HG03558 (cell line): ENCODE measurements around the gene UTF1.

Experiments
- ATAC-seq: cut with Tn5 transposase; IDR thresholded peaks from one replicate; pipeline ENCODE4 v1.9.1; 2021; ENCODE audit warnings: moderate number of reproducible peaks; ENCODE audit not compliant: unreplicated experiment; ENCODE audit errors: extremely low read depth

Gene UTF1

DNA sequence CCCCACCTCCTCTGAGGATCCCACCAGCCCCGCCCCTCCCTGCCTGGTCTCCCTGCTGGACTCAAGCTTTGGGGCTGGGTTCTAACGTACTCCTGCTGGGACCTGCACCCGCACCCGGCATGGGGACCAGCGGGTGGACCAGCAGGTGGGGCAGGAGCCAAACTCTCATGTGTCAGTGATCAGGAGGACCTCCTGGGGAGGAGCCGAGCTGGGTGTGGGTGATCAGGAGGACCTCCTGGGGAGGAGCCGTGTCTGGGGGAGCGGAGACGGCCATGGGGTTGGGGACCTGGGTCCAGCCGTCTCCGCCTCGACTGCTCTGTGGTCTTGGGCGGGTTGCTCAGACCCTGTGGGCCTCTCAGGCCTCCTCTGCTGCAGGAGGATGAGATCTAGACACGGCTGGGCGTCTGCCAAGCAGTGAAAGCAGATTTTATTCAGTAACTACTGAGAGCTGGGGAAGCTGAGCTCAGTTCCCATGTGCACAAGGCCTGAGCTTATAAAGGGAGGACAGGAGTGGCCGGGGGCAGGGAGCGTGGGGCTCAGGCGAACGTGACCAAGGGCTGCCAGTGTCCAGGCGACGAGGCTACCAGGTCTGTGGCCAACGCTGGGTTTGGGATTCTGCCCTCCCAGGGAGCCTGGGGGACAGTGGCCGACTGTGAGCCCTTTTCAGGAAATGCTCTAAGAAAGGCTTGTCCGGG is 33.6 kb upstream of the UTF1 start:
- ATAC-seq: no peak

DNA sequence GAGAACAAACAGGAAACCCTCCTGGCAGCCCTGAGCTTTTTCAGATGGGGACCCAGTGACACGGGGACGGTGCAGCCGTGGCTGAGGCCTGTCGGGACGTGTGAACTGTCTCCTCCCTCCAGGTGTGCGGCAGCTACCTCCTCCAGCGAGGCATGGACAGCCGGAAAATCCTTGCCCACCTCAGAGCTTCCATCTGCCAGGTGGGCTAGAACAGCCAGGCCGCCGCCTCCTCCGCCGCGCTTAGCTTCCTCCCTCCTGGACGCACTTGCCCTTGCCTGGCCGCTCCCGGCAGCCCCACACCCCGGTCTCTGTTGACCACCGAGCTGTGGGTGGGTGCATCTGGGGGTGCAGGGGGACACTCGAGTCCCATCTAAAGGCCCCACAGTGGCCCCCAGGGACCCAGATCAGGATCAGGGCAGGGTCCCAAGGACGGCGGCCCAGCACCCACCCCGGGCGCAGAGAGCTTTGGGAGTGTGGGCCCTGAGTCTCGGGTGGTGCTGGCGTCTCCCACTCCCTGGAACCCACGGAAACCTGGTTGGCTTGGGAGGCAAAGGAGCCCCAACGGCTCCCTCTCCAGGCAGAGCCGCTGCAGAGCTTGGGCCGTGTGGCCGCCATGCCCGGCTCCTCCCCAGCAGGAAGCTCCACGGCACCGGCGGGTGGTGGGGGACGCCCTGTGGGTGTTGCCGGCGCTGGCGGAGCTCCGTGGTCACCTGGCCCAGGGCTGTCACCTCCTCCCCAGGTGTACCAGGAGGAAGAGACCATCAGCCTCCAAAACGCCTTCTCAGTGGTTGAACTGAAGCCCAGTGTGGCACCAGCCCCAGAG is 32.9 kb upstream of the UTF1 start:
- no peak for ATAC-seq

DNA sequence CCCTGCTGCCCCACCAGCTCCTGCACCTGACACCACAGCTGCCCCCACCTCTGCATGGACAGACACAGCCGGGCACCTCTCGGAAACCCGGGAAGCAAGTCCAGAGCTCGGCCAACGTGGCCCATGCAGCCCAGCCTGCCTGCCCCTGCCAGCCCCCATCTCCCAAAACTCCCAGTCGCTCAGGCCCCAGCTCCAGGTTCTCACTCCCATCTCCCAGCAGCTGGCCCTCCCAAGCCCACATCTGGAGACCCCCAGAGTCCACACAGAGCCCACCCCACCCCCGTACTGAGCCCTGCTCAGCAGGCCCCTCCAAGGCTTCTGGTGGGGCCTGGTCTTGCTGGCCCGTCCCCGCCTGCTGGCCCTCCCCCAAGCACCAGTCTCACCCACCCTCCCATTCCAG is 32.2 kb upstream of the UTF1 start:
- no peak for ATAC-seq

DNA sequence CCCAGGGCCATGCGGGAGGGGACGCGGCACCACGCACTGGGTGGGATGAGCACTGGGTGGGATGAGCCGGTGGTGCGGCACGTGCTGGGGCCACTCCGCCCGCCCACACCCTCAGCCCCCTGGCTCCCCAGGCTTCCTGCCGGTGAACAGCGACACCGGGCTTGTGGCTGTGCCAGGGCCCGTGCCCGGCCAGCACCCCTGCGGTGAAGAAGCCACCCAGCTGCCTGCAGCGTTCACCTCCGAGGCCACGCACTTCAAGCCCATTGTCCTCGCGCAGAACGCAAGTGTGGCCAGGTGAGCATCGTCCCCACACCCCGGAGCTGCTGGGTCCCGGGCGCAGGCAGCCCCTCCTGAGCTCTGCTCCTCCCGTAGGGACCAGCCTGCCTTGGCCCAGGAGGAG is 31.8 kb upstream of the UTF1 start:
- no peak for ATAC-seq

DNA sequence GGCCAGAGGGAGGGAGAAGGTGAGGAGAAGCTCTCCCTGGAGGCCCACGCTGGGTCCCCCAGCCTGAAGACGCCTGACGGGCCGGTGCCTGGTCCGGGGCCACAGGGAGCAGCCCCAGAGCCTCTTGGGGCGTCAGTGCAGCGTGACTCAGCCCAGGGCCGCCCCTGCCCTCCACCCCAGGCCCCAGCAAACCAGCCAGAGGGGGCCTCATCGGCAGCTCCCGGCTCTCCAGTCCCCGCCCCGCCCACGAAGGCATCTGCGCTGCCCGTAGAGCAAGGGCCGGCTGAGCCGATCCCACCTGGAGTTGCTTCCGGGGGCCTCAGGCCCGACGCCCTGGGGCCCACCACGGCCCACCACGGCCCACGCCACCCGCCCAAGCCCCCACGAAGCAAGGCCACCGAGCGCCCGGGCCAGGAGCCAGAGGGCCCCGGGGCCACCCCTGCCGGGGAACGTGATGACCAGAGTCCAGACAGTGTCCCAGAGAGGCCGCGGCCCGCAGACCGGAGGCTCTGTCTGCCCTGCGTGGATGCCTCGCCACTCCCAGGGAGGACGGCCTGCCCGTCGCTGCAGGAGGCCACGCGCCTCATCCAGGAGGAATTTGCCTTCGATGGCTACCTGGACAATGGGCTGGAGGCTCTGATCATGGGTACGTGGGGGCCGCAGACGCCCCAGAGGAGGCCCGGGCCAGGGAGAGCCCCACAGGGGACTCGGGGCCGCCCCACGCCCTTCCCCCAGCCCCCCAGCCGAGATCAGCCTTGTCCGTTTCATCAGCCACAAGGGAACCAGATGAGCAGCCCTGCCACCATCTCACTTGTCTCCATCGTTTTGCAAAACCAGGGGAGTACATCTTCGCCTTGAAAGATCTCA is 31.2 kb upstream of the UTF1 start:
- ATAC-seq: no peak

DNA sequence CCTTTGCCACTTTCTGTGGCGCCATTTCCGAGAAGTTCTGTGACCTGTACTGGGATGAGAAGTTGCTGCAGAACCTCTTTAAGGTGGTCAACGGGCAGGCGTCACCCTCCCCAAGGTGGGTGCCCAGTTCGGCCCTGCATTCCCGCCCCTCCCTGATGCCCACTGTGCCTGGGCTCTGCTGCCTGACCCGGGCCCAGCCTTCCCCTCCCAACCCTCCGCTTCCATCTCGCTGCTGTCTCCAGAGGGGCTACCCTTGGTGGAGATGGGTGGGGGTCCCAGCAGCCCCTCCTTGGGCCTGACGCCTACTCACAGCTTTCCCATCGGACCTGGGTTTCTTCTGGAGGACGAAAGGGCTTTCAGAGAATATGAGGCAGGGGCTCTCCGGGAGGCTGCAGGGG is 30.5 kb upstream of the UTF1 start:
- no peak for ATAC-seq

DNA sequence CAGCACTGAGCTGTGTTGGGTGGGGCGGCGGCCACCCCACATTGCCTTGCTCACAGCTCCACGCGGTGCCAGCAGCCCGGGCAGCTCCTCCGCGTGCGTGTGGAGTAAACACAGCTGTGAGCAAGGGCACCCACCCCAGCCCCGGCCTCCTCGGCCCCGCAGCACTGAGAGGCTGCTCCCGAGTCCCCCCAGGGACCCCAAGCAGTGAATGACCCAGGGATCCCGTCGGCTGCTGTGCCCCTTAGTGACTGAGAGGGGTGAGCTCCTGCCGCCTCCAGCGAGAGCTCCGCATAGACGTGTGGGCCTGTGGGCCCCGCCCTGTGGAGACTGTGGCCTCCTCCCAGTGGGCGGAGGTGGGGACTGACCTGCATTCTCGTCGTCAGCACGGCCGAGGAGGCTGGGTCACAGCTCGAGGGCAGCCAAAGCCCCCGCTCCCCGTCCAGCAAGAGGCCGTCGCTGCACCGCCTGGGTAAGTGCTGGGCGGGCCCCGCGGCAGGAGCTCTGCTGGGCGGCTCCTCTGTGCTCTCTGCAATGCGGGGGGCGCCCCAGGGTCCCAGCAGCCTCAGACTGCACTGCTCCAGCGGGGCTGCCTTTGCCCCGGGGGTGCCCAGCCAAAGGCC is 29.9 kb upstream of the UTF1 start:
- ATAC-seq: no peak

DNA sequence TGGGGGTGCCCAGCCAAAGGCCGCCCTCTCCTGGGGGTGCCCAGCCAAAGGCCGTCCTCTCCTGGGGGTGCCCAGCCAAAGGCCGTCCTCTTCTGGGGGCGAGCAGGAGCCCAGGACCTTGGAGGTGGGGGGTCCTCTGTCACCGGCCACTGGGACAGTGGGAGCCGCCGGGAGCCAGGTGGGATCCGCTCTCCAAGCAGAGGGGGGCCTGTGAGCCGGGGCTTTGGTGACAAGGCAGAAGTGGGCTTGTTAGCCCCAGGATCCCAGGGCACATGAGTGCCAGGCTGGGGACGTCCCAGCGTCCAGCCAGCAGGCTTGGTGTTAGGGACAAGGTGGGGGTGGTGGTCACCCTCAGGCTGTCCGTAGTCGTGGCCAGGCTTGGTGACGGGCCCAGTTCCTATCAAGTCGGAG is 29.4 kb upstream of the UTF1 start:
- ATAC-seq: no peak

DNA sequence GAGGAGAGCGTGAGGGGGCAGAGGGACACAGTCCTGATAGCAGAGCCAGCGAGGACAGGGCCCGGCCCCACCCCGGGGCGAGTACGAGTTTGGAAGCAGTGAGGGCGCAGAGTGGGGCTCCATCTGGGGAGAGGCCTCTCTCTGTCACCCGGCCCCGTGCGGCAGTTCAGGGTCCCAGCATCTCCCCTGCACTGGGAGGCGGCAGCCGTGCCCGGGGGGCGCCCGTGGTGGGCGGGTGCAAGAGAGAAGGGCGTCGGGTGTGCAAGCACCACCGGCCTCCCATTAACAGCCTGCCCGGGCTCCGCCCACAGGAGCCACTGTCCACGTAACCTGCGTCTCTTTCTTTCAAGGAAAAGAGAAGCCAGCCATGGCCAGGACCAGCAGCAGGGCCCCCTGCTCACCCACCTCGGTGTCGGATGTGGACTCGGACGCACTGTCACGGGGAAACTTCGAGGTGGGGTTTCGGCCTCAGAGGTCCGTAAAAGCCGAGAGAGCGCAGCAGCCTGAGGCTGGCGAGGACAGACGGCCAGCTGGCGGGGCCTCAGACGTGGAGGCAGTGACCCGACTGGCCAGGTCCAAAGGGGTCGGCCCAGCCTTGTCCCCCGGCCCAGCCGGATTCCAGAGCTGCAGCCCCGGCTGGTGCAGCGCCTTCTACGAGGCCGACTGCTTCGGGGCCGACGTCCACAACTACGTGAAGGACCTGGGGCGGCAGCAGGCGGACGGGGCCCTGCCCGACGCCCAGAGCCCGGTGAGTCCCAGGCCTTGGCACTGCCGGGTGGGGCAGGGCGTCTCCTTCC is 28.7 kb upstream of the UTF1 start:
- ATAC-seq: no peak

DNA sequence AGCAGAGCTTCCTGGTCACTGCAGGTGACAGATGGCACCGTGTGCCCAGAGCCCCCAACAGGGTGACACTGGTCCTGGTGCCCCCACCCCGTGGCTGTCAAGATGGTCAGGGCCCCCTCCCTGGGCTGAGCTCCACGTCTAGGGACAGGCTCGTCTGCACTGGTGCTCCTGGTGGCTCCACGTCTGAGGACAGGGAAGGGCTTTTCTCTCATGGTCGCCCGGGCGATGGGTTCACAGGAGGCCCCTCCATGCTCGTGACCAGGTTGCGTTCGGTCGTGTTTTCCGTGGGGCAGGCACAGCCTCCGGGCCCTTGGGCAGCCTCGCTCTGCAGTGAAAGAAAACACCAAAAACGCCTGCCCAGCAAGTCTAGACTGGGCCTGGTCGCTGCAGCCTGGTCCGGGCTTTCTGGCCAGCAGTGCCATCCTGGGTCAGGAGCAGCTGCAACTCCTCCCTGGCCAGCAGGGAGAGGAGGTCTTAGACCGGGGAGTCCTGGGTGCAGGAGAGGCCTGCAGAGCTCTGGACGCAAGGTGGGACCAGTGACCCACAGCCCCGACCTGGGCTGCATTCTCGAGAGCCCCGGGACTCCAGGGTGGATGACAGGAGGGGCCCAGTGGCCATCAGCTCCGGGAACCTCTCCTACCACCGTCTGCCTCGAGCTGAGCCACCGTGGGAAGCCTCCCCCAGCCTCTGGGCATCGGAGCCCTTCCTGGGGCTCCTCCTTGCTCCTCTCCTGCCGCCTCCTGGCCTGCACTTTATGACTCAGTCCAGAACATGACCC is 27.9 kb upstream of the UTF1 start:
- no peak for ATAC-seq

DNA sequence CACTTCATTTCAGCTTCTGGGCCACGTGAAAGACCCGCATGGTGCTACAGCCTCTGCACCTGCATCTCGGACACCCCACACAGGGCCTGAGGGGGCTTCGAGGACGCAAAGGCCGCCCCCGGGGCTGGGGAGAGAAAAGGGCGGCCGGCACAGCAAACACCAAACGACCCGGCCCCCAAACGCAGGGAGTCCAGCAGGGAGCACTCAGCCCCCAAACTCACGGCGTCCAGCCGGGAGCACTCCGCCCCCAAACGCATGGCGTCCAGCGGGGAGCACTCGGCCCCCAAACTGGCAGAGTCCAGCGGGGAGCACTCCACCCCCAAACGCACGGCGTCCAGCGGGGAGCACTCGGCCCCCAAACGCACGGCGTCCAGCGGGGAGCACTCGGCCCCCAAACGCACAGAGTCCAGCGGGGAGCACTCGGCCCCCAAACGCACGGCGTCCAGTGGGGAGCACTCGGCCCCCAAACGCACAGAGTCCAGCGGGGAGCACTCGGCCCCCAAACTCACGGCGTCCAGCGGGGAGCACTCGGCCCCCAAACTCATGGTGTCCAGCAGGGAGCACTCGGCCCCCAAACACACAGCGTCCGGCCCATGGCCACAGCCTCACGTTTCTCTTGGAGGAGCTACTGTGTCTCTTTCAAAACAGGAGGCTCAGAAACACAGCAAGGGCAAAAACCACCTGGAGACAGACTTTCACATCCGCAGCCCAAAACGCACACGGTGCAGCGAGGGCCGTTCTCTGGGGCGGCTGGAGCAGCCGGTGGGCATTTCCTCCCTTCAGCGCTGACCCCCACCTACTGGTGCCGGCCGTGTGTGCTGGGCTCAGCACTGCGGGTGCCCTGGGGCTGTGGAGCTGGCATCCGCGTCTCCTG is 27.0 kb upstream of the UTF1 start:
- ATAC-seq: no peak

DNA sequence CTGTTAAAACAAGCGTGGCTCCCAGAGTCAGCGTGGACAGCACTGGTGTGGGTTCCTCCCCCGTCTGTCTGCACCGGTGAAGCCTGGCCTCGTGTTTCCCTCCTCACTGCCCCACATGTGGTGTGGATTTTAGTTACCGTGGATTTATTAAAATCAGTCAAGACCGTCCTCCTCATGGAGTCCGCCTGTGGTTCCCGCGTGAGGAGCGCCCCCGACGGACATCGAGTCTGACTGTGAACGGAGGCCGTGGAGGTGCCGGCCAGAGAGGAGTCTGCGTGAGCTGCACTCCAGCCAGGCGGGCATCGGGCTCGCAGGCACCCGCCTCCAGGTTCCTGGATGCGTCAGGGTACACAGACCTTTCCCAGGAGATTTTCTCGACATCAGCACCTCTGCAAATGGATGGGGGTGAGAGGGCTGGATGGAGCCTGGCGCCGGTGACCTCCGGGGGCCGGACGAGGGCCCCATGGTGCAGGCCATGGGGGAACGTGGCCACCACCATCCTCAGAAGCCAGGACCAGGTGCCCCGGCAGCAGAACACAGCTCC is 26.3 kb upstream of the UTF1 start:
- ATAC-seq: no peak

DNA sequence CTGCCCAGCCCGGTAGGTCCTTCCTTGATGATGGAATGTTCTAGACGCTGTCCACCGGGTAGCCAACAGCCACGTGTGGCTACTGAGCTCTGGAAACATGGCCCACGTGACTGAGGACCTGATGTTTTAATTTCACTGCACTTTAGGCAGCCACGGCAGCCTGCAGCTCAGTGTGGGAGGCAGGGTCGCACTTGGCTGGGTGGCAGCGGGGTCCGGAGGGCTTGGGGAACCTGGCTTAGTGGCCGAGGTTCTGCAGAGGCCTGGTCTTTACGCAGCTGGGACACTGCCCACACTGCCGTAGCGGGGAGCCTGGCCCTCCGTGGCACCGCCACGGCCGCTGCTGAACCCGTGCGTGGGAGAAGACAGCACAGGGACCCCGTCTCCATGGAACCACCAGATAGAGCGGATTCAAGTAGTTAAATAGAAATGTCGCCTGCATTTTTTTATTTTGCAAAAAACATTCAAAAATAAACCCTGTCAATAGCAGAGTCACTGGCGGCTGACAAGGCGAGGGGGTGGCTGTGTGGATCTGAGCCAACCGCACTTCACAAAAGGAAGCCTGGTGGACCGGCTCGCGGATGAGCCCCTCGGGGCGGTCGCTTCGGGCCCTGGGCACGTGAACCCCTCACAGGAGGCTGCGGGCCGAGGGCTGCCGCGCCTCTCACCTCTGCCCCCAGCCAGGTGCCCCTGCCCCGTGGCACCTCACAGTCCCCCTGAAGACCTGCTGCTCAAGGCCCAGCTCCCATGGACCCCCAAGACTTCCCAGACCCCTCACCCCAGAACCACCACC is 25.6 kb upstream of the UTF1 start:
- no peak for ATAC-seq

DNA sequence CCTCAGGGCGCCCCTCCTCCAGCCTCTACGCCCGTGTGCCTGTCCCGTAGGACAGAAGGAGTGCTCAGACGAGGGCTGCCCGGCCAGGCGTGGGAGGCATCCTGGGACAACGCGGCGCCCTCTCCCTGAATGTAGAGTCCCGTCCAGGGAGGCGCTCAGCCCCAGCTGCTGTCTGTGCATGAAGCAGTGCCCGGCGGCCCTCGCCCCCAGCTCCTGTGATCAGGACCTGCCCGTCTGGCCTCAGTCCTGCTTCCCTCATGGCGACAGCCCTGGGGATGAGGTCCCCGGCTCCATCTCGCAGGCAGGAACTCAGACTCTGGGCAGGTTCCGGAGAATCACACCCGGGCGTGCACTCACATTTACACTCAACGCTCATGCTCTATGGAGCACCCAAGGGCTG is 24.9 kb upstream of the UTF1 start:
- no peak for ATAC-seq

DNA sequence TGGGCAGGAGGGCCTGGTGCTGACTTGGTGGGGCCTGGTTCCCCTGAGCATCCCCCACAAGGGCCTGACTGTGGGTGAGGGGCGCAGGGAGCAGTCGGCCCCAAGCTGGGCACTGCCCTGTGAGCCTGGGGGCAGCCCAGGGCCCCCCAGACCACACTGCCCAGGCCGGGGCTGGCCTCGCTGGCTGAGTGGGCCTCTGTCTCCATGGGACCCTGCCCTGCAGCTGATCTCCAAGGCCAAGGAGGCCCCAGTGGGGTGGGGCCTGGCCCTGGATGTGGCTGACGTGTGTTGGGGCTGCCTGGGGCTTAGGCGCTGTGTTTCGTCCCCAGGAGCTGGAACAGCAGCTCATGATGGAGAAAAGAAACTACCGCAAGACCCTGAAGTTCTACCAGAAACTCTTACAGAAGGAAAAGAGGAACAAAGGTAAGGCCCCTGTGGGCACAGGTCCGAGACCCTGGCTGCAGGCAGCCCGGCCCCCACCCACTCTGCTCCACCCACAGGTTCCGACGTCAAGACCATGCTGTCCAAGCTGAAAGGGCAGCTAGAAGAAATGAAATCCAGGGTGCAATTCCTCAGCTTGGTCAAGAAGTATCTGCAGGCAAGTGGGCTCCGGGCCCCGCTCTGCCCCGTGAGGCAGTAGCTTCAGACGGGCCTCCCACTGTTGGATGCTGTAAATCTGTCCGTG is 23.5 kb upstream of the UTF1 start:
- ATAC-seq: no peak

DNA sequence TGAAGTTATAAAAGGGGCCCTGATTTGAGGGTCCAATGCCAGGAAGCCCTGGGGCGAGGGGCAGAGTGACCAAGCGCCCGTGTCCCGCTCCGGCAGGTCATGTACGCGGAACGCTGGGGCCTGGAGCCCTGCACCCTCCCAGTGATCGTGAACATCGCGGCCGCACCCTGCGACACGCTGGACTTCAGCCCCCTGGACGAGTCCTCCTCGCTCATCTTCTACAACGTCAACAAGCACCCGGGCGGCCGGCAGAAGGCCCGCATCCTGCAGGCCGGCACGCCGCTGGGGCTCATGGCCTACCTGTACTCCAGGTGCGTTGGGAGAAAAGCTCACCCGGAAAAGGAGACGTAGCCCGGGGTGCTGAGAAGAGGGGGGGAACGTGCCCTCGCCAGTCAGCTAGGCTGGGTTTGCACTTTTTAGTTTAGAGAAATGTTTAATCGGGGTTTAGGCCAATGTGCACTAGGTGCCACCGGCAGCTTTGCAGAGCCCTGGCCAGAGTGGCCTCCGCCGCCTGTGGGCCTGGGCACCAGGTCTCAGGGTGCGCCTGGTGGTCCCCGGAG is 22.9 kb upstream of the UTF1 start:
- no peak for ATAC-seq
